Stimulated activated CD4-positive, alpha-beta T cell treated with anti-CD3 and anti-CD28 coated beads, Interleukin-1b, Interleukin-23, amount 100 ng/mL, for 24 hours (primary cell): ENCODE measurements around the gene GNAT1.

Source experiments
- DNase-seq, 4 experiments: peaks; one replicate each; pipeline ENCODE4 v3.0.0-alpha.2; 2020; ENCODE audit warnings: low read depth in 4 of 4, low spot score in 1 of 4

The GNAT1 gene

GRCh38 chr3:50174947-50175524, 16.4 kb upstream of the GNAT1 start:
- DNase-seq = no peak

DNA sequence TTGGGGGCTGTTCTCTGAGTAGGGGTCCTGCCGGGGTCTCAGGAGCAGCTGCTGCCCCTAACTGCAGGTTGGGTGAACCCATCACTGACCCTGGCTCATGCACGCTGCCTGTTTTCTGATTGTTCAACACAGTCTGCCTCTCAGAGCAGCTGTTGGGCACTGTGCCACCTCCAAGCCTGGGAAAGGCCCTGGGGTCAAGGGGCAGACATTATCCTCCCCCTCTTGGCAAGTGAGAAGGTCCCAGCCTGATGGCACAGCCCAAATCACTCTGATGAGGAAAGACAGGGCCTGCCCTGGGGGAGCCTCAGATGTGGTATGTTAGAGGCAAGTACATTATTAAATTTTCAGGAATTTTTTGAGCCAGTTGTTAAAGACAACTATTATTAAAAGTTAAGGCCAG, 14.1 kb upstream of the GNAT1 start:
- DNase-seq = no peak

GRCh38 chr3:50179710-50180109, 11.7 kb upstream of the GNAT1 start:
- no peak for DNase-seq

DNA sequence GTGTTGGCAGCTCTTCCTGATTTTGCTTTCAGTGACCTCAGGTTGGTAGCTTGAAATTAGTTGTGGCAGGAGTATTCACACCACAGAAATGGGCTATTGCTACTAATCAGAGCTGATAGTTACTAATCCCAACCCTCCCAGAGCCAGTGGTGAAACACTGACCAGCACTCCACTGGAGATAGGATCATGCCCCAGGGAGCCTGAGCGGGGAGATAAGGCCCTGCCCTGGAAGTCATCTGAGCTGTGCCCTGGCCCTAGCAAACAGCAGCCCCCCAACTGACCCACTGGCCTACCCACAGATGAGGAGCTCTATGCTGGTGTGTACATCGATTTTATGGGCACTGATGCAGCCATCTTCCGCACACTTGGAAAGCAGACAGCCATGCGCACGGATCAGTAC, 9.4 kb upstream of the GNAT1 start:
- DNase-seq = no peak

DNA sequence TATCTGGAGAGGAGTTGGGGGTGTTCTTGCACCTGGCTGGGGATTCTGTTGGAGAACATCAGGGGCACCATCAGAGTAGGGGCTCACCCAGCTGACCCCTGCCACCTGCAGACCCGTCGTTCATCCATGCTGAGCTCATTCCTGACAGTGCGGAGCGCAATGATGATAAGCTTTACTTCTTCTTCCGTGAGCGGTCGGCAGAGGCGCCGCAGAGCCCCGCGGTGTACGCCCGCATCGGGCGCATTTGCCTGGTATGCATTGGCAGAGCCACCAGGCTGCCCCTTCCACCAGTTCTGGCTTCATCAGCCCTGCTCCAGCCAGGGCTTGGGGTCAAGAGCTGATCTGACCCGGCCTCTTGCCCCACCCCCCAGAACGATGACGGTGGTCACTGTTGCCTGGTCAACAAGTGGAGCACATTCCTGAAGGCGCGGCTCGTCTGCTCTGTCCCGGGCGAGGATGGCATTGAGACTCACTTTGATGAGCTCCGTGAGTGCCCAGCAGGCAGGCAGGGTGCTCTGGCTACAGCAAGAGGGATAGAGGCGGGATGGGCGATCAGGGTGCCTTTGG, 8.8 kb upstream of the GNAT1 start:
- DNase-seq = no peak

DNA sequence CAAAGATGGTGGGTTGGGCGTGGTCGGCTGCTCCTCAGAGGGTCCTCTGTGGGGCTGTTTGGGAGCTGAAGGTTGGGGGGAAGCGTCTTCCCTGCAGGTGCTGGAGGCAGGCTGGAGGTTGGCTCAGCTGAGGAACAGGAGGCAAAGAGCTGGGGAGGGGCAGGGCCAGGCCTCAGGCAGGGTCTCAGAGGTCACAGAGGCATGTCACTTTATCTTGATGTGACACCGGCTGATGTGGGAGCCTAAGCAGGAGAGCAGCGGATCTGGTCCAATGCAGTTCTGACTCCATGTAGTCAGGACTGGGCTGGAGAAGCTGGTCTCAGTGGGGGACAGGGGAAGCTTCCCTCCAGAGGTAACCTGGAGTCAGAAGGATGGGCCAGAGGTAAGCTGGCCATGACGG, 7.7 kb upstream of the GNAT1 start:
- DNase-seq = no peak

DNA sequence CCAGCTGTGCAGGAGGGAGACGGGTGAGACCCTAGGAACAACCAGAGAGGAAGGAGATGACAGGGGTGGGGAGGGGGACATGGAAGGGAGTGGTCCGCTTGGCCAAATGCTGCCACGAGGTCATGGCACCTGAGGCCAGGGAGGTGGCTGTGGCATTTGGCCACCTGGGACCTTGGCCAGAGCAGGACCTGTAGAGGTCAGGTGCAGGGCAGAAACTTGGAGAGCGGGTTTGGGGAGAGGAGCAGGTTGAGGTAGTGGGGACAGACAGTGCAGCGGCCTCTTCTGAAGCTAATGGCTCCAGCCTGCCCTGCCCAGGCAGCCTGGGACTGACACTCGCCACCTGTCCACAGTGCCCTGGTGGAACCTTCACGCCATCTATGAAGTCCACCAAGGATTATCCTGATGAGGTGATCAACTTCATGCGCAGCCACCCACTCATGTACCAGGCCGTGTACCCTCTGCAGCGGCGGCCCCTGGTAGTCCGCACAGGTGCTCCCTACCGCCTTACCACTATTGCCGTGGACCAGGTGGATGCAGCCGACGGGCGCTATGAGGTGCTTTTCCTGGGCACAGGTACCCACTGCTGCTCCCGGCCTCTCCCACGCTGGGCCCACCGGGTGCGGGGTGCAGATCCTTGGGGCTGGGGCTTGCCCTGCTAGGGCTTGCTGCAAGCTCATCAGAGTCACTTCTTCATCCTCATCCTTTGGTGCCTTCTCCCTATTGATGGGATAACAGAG, 7.0 kb upstream of the GNAT1 start:
- no peak for DNase-seq

DNA sequence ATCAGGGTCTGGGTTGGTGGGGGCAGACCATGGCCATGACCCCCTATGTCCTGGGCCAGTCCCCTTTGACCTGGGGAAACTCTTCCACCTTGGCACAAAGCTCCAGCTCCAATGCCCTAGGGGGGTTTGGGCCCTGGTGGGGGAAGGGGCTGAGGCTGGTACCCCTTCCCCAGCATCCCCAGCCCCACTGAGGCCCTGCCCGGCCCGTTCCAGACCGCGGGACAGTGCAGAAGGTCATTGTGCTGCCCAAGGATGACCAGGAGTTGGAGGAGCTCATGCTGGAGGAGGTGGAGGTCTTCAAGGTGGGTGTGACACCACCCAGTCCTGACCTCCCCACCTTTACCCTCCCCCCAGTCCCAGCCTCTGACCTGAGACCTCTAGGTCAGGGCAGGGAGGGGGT, 6.2 kb upstream of the GNAT1 start:
- no peak for DNase-seq

DNA sequence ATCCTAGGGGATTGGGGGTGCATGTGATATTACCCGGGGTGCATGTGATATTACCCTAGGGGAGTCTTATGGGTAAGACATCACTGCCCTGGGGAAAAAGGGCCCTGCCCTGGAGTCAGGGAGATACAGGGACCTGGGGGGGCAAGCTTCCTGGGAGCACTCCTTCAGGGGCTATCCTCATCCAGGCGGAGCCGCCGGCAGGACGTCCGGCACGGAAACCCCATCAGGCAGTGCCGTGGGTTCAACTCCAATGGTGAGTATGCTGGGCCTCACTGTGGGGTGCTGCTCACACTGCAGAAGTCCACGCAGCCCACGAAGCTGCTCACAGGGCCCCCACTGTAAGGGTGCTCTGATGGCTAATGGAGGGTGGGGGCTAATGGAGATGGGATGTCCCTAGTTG, 5.3 kb upstream of the GNAT1 start:
- DNase-seq = no peak

GRCh38 chr3:50187750-50188149, 3.7 kb upstream of the GNAT1 start:
- no peak for DNase-seq

- peak in 1 of 4 experiments; percentile 26 for DNase-seq
Observed at GRCh38 chr3:50189274-50189673, 2.1 kb upstream of the GNAT1 start.

DNA sequence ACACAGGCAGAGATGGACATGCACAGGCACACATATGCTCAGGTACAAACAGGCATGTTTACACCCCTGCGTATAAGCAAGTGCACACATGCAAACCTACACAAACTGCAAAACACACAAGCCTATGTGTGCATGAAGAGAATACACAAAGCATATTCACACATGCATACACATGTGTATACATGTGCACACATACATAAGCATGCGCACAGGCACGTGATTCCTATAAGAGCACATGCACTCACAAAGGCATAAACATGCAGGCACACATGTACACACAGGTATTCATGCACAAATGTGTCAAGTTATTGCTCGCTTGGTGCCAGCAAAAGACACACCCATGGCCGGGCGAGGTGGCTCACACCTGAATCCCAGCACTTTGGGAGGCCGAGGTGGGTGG, 1.4 kb upstream of the GNAT1 start:
- no peak for DNase-seq

- DNase-seq = no peak
Observed at GRCh38 chr3:50192124-50192523, 714 bp downstream of the GNAT1 start.

GRCh38 chr3:50192689-50193141, 1.3 kb downstream of the GNAT1 start:
- peak; percentile 56 to 82 (median 72) for DNase-seq

- DNase-seq = no peak
Observed at GRCh38 chr3:50193286-50193685, 1.9 kb downstream of the GNAT1 start.

- no peak for DNase-seq
Observed at GRCh38 chr3:50193746-50194127, 2.3 kb downstream of the GNAT1 start.

DNA sequence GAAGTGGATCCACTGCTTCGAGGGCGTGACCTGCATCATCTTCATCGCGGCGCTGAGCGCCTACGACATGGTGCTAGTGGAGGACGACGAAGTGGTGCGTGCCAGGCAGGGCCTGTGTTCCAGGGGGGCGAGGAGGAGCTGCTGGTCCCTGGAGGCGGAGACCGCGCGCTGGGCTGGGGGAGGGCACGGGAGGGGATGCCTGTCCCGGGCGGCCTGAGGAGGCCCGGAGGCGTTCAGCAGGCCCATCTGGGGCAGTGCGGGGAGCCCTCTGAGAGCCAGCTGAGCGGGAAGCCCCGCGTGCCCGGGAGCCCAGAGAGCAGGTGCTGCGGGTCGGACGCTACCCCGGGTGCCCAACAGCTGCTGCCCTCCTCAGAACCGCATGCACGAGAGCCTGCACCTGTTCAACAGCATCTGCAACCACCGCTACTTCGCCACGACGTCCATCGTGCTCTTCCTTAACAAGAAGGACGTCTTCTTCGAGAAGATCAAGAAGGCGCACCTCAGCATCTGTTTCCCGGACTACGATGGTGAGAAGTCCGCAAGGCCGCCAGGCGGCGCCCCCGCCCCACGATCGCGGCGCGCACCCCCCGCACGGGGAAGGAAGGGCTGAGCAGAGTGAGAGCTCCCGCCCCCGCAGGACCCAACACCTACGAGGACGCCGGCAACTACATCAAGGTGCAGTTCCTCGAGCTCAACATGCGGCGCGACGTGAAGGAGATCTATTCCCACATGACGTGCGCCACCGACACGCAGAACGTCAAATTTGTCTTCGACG, 2.9 kb downstream of the GNAT1 start:
- DNase-seq = peak; percentile 47 to 75 (median 58)

GRCh38 chr3:50194903-50195500, 3.6 kb downstream of the GNAT1 start:
- DNase-seq = peak in 1 of 4 experiments; percentile 15

GRCh38 chr3:50195501-50196252, 4.3 kb downstream of the GNAT1 start:
- DNase-seq = no peak

DNA sequence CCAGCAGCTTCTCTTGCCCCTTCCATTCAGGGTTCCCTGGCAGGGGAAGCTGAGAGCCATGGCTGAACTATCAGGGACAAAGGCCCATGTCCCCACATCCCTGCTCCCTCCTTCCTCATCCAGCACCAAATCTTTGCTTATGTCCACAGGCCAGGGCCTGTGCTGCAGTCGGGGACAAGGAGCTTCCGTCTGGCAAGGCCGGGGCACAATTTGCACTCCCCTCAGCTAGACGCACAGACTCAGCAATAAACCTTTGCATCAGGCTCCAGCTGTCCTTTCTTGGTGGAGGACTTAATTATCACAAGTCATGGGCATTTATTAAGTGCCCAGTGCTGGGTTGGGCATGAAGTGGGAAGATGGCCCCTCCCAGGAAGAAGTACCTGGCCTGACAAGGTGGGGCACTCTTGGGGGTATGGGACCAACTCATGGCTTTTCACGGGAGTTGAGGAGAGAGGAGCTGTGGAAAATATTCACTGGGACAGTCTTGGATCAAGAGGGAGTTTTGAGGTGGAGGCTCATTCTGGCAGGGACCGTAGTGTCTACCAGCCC, 4.9 kb downstream of the GNAT1 start:
- no peak for DNase-seq
